OCI-LY1 (cell line): ENCODE measurements around the gene PANX3.

Source experiments
- EZH2 ChIP-seq: fragments of 200-600 bp; sonication (generic), shearing (Covaris generic); IDR thresholded peaks from 2 replicates; pipeline ENCODE4 v1.8.0; 2017; ENCODE audit warnings: borderline replicate concordance, mixed run types, mild to moderate bottlenecking, antibody characterized with exemption, low read length, moderate library complexity, mixed read lengths
- TF ChIP-seq, protein P1 (sequence below): fragments of 200-600 bp; sonication (generic), shearing (Covaris generic); IDR thresholded peaks from 2 replicates; pipeline ENCODE4 v1.5.1; 2017; ENCODE audit warnings: mild to moderate bottlenecking, antibody characterized with exemption, low read length, moderate library complexity, mixed read lengths

DNA sequence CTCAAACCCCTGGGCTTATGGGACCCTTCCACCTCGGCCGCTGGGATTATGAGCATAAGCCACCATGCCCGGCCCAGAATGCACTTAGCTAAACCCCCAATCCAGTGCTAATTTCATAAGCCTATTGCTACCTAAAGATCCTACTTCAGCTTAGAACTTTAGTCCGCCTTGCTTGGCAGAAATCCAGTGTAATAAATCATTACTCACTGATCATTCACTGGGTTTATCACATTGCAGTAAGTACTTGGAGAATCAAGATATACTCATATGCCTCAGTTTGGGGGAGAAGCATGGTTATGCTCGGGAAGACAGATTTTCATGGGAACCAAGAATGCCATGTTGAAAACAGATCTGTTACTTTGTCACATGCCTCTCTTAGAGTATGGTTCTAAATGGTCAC, 7.6 kb downstream of the PANX3 start:
- TF ChIP-seq, protein P1, sequence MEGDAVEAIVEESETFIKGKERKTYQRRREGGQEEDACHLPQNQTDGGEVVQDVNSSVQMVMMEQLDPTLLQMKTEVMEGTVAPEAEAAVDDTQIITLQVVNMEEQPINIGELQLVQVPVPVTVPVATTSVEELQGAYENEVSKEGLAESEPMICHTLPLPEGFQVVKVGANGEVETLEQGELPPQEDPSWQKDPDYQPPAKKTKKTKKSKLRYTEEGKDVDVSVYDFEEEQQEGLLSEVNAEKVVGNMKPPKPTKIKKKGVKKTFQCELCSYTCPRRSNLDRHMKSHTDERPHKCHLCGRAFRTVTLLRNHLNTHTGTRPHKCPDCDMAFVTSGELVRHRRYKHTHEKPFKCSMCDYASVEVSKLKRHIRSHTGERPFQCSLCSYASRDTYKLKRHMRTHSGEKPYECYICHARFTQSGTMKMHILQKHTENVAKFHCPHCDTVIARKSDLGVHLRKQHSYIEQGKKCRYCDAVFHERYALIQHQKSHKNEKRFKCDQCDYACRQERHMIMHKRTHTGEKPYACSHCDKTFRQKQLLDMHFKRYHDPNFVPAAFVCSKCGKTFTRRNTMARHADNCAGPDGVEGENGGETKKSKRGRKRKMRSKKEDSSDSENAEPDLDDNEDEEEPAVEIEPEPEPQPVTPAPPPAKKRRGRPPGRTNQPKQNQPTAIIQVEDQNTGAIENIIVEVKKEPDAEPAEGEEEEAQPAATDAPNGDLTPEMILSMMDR: no peak
- TF ChIP-seq EZH2: no peak
